GM18526 (cell line): ENCODE measurements around the gene GPR132.

Experiments
- POLR2A ChIP-seq: IDR thresholded peaks from 3 replicates; pipeline ENCODE4 v1.6.1; 2011; ENCODE audit not compliant: insufficient read length; ENCODE audit errors: extremely low read depth

The GPR132 gene

GRCh38 chr14:105072381-105072861, 7.2 kb upstream of the GPR132 start:
- TF ChIP-seq POLR2A: no peak

GRCh38 chr14:105071942-105072341, 6.7 kb upstream of the GPR132 start:
- no peak for TF ChIP-seq POLR2A

- no peak for TF ChIP-seq POLR2A
Measured at GRCh38 chr14:105071326-105071725, 6.1 kb upstream of the GPR132 start.

GRCh38 chr14:105070760-105071137, 5.5 kb upstream of the GPR132 start:
- no peak for TF ChIP-seq POLR2A

- TF ChIP-seq POLR2A: no peak
Measured at GRCh38 chr14:105069871-105070759, 4.9 kb upstream of the GPR132 start.

DNA sequence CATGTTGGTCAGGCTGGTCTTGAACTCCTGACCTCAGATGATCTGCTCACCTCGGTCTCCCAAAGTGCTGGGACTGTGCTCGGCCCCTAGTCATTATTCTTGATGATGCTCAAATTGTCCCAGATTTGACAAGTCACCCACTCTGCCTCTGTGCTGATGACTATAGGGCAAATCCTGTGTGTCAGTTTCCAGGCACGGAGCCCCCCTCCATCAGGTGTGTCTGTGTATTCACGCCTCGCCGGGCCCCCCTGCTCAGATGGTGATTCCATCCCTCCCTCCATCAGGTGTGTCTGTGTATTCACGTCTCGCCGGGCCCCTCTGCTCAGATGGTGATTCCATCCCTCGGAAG, 4.3 kb upstream of the GPR132 start:
- TF ChIP-seq POLR2A: no peak

DNA sequence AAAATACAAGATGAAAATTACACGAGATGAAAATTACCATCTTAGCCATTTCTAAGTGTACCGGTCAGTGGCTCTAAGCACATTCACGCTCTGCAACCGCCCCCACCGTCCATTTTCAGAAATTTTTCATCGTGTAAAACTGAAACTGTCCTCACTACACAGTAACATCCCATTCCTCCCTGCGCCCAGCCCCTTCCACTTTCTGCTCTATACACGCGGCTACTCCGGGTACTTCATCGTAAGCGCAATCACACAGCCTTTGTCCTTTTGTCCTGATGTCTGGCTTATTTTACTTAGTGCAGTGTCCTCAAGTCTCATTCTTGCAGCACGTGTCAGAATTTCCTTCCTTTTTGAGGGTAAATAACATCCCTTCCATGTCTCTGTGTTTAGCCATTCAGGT, 3.6 kb upstream of the GPR132 start:
- peak; percentile 30 for TF ChIP-seq POLR2A

DNA sequence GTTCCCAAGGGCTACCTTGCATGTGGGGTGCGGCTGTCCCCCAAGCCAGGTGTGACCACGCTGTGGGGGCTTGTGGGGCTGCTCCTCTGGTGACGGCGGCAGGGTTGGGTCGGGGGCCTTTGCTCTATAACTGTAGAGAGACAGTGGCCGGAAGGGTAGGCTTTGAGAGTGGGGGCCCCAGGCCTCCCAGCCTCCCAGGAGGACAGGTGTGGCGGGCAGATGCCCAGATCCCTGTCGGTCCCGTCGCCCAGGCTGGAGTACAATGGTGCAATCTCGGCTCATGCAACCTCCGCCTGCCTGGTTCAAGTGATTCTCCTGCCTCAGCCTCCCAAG, 2.7 kb upstream of the GPR132 start:
- no peak for TF ChIP-seq POLR2A

DNA sequence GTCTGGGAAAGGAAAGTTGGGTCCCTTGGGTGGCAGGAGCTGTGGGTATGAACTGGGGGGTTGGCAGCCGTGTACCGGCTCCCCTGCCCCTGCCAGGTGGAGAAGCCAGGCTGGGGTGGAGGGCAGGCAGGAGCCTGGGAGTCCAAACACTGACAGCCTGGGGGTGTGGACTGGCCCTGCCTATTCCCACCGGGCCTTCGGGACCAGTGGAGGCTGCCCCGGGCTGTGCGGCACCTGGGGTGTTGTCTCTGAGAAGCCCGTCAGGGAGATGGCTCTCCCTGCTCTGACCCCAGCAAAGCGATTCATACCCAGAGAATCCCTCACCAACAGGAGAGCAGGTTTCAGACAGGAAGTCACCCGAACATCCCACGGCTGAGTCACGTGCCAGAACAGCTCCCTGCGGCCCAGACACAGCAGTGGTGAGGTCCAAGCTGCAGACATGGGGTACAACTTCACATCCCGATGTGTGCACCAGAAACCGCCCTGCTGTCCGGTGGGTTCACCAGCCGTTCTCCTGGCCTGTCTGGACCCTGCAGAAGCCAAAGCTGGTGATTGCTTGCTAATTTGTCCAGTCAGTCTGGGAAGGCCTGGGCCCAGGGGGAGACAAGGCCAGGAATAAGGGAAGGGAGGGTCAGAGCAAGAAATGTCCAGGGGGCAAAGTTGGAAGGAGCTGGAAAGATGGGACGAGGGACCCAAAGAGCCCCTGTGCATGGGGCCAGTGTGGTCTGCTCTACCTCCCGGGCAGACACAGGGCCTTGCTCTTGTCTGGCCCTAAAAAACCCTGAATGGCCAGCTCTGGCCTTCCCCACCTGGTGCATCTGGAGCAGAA, 2.1 kb upstream of the GPR132 start:
- TF ChIP-seq POLR2A: peak; percentile 40

DNA sequence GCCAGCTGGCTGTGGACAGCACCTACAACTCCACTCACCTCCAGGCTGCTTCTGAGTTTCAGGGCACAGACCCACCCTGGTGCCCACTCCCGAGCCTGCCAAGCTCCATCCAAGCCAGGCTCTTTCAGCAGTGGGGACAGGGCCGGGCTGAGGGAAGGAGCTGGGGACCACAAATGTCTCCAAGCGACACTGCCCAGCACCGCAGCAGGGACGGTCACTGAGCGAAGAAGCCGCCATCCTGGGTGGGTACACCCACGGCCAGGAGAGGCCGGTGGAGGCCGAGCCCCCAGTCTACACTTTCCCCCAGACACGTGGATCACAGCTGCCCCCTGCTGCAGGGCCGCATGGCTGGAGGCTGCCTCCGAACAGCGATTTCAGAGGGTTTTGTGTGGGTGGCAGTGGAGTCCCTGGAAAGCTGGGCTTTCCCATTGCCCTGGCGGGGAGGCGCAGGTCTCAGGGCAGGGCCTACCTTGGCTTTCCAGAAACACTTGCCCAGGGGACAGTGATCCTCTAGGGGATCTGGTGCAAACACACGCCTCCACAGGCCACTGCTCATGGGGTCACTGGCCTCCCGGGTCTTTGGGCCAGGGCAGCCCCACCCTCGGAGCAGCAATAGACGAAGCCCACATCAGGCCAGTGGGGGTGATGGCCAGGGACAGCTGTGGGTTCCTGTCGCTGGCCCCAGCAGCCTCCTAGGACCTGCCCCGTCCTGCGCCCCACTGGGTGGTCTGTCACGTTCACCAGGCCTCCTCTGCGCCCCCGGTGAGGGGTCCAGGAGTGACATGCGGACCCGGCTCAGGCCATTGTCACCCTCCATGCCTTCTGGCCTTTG, 1.2 kb upstream of the GPR132 start:
- no peak for TF ChIP-seq POLR2A

GRCh38 chr14:105064721-105065143, 498 bp downstream of the GPR132 start:
- TF ChIP-seq POLR2A: no peak

GRCh38 chr14:105064001-105064400, 1.2 kb downstream of the GPR132 start:
- no peak for TF ChIP-seq POLR2A

DNA sequence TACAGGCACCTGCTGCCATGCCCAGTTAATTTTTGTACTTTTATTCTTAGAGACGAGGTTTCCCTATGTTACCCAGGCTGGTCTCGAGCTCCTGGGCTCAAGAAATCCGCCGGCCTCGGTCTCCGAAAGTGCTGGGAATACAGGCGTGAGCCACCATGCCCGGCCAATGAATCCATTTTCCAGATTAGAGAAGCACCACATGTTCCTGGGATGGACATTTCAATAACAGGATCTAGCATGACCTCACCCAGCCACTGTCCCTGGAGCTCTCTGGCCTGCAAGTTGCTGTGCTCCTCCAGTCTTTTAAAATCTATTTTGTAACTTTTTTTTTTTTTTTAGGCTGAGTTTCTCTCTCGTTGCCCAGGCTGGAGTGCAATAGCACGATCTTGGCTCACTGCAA, 2.2 kb downstream of the GPR132 start:
- no peak for TF ChIP-seq POLR2A

GRCh38 chr14:105062048-105062433, 3.2 kb downstream of the GPR132 start:
- no peak for TF ChIP-seq POLR2A

DNA sequence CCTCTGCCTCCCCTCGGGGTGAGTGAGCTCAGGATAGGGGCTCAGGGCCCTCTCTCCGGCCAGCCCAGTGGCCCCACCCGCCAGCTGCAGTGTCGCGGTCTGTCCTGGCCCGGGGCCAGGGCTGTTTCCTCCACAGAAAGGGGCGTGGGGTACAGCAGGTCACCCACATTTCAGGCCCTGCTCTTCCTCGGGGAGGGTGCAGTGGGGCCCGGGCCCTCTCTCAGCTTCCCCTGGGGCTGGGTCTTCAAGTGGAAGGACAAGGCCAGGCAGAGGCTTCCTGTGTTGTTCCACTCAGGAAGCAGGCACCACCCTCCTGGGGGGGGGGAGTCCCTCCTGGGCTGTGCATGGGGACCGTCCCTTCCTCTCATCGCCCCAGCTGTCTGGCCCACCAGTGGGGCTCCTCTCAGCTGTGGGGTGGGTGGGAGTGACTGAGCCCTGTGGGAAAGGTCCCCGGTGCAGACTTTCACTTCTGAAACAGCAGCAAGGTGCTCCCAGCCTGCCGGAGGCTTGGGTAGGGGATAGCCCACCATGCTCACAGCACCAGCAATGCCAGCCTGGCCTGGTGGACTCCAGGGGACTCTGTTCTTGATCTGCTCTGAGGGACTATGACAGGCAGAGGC, 3.7 kb downstream of the GPR132 start:
- TF ChIP-seq POLR2A: no peak
